Upper lobe of left lung (tissue), 4 donors: ENCODE measurements around the gene NINJ2.

Experiments used
- EP300 ChIP-seq, 4 donors: sonication (generic); formaldehyde crosslinking; IDR thresholded peaks; one replicate each; pipeline ENCODE4 v1.5.1; 2017; ENCODE audit warnings: antibody characterized with exemption in 4 of 4, control low read depth in 2 of 4
- POLR2A ChIP-seq, 4 donors: fragments of 450-650 bp; IDR thresholded peaks; one replicate each; pipeline ENCODE4 v1.5.1; 2016 to 2017; ENCODE audit warnings: antibody characterized with exemption in 4 of 4, mild to moderate bottlenecking in 2 of 4
- TF ChIP-seq, protein P1 (sequence below), 6 experiments: fragments of 450-650 bp in 4 of 6; fragments of 200-600 bp in 2 of 6; sonication (generic) in 2 of 6; IDR thresholded peaks; one replicate each; pipeline ENCODE4 v1.5.1; 2016 to 2019; ENCODE audit warnings: antibody characterized with exemption in 6 of 6

- TF ChIP-seq EP300 (IDR thresholded peaks at IDR 0.05), result no peak
- TF ChIP-seq POLR2A (IDR thresholded peaks at IDR 0.05), result no peak
- TF ChIP-seq, protein P1, sequence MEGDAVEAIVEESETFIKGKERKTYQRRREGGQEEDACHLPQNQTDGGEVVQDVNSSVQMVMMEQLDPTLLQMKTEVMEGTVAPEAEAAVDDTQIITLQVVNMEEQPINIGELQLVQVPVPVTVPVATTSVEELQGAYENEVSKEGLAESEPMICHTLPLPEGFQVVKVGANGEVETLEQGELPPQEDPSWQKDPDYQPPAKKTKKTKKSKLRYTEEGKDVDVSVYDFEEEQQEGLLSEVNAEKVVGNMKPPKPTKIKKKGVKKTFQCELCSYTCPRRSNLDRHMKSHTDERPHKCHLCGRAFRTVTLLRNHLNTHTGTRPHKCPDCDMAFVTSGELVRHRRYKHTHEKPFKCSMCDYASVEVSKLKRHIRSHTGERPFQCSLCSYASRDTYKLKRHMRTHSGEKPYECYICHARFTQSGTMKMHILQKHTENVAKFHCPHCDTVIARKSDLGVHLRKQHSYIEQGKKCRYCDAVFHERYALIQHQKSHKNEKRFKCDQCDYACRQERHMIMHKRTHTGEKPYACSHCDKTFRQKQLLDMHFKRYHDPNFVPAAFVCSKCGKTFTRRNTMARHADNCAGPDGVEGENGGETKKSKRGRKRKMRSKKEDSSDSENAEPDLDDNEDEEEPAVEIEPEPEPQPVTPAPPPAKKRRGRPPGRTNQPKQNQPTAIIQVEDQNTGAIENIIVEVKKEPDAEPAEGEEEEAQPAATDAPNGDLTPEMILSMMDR (IDR thresholded peaks at IDR 0.05), result no peak
Measured at GRCh38 chr12:597926-598568, 65.2 kb downstream of the NINJ2 start.
